ENCODE data around the gene ARHGEF9. TPM values are rescaled to one million over a fixed set of nuclear protein-coding genes. Genes with fewer than 3 reads are reported as not detected.

ARHGEF9 gene
- total and polyA plus RNA-seq, 5 experiments from 2014 or later: 6.7 to 32.9 (median 10.7) TPM

DNA sequence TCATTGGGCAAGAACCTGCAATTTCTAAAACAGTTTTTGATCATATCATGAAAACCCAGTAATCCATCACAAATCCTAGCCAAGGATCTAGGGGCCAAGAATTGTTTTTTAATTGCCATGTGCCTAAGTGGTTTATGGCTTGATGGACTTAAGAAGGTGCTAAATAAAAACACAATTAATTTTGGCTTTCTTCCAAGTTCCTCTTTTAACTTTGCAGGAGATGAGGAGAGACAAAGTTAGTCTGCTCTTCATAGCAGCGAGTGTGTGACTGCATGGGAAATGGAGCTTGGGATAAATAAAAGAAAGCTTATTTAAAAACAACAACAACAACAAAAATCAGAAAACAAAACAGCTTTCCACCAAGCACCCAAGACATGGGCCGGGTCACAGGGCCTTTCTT is 41.4 kb downstream of the ARHGEF9 start:
- no peaks in the 10 kb centered on the region for H3K27me3 Mint-ChIP-seq
- peaks cover 21 to 66% (median 64%) of the 10 kb centered on the region in 4 donors for H3K4me1 Mint-ChIP-seq
- H3K4me3 Mint-ChIP-seq: no peak overlapping the region
- peaks cover 0 to 7% (median 0%) of the 10 kb centered on the region in 3 donors for H3K36me3 Mint-ChIP-seq
- peak overlapping the region in 1 of 10 donors; percentile 65 for H3K27ac Mint-ChIP-seq
- DNase-seq (no peak), ATAC-seq (no peak)
- POLR2A ChIA-PET: no interaction called here
- no peaks in the 10 kb centered on the region for H3K9me3 Mint-ChIP-seq

DNA sequence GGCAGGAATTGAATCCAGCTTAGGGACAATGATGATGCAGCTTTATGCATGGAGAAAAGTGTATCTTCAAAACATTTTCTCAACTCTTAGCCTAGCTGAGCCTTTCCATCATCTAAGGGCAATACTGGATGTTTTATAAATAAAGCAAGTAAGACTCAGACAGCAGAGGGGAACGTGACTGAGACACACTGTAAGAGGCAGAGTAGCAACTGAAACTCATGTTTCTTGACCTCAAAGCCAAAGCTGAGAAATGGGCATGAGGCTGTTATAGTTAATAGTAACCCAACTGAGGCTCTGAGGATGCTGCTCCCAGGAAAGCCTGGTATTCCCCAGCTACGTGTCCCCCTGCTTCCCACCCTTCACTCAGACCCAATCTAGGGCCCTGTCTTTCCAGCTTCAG is 44.6 kb downstream of the ARHGEF9 start:
- no peak for ATAC-seq
- POLR2A ChIA-PET: interaction anchor here (1.3 kb wide), 1 partner anchor 15 kb away, joined by 4 read pairs; no protein-coding TSS in a partner anchor
- no peaks in the 10 kb centered on the region for H3K9me3 Mint-ChIP-seq
- peaks cover 0 to 7% (median 0%) of the 10 kb centered on the region in 3 donors for H3K36me3 Mint-ChIP-seq
- H3K4me3 Mint-ChIP-seq: no peak overlapping the region
- DNase-seq: no peak
- H3K27ac Mint-ChIP-seq: peak overlapping the region in 1 of 10 donors; percentile 53
- H3K4me1 Mint-ChIP-seq: peaks cover 9 to 46% (median 41%) of the 10 kb centered on the region in 4 donors
- H3K27me3 Mint-ChIP-seq: no peaks in the 10 kb centered on the region

DNA sequence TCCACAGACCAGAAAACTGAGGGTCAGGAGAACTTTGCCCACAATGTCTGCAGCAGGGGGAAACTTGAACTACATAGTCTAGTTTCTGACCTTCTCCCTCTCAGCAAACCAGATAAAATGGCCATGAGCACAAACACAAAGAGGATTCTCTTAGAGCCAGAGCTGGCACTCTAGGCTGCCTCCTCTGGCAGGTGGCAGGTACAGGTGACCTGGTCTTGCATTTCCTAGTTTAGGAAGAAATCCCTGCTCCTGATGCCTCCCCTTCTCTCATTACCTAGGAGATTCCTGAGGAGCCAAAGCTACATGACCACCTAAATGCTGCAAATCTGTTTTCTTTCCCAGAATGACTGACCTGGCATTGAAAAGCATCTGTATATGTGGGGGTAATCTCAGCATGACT is 45.1 kb downstream of the ARHGEF9 start:
- Mint-ChIP-seq H3K4me1 (peaks cover 9 to 42% (median 38%) of the 10 kb centered on the region in 4 donors), H3K9me3 (no peaks in the 10 kb centered on the region), H3K27me3 (no peaks in the 10 kb centered on the region), H3K27ac (peak overlapping the region in 1 of 10 donors; percentile 53), H3K4me3 (no peak overlapping the region), H3K36me3 (peaks cover 0 to 7% (median 0%) of the 10 kb centered on the region in 3 donors)
- ATAC-seq: no peak
- DNase-seq: no peak
- POLR2A ChIA-PET: interaction anchor here (1.3 kb wide), 1 partner anchor 15 kb away, joined by 4 read pairs; no protein-coding TSS in a partner anchor

DNA sequence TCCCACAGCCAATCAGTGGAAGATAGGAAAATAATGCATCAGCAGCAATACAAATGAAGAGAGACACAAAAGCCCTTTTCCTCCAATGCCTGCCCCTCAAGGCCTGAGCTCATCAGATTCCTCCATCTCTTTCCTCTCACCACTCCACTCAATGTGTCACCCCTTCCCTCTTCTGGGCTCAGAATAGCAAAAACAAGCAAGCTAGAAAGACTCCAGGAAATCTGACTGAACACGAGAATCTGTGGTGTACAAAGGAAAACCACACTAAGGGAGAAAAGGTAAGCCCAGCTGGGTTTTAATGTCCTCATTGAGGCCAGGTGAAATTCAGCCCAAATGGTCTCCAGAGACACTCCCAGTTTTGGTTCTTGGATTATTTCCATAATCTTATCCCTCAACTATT is 46.3 kb downstream of the ARHGEF9 start:
- H3K9me3 Mint-ChIP-seq: no peaks in the 10 kb centered on the region
- H3K27me3 Mint-ChIP-seq: no peaks in the 10 kb centered on the region
- peaks cover 9 to 30% (median 27%) of the 10 kb centered on the region in 4 donors for H3K4me1 Mint-ChIP-seq
- ATAC-seq (no peak), DNase-seq (no peak)
- peak overlapping the region in 4 of 10 donors; percentile 22 to 51 (median 44) for H3K27ac Mint-ChIP-seq
- POLR2A ChIA-PET: no interaction called here
- H3K4me3 Mint-ChIP-seq: peak overlapping the region in 1 of 10 donors; percentile 51
- peaks cover 0 to 7% (median 0%) of the 10 kb centered on the region in 3 donors for H3K36me3 Mint-ChIP-seq

DNA sequence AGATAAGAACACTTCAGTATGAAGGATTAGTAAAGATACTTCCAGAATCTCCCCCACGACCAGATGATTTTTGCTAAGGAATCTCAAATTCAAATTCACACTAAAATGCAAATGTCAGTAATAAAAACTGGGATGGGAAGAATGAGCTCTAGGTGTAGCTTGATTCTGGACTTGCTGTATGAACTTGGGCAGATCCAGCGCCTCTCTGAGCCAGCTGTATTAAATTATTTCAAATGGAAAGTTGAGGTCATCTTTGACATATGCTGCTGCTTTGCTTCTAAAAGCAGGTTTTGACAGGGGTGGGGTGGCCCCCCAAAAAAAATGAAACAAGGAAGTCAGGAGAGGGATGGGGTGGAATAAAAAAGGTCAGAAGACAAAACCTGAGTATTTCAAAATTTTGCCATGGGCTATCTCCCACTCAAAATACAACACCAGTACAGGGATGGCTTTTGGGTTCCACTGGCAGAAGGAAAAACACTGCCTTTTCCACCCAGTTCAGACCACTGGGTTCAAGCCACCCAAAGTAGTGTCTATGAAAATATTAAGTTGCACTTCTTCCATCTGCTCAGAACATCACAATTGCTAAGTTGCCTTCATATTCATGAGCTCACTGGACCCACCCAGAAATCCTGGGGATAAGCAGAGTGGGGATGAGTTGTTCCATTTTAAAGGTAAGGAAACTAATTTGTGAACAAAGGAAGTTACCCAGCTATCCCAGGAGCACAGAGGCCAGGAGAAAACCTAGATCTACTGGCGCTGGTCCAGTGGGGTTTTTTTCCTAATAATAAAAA is 47.7 kb downstream of the ARHGEF9 start:
- H3K27me3 Mint-ChIP-seq: no peaks in the 10 kb centered on the region
- POLR2A ChIA-PET: interaction anchor here (1.1 kb wide), 1 partner anchor 9 kb away, joined by 4 read pairs; no protein-coding TSS in a partner anchor
- H3K4me1 Mint-ChIP-seq: peaks cover 13 to 26% (median 19%) of the 10 kb centered on the region in 4 donors
- DNase-seq (no peak), ATAC-seq (no peak)
- peaks cover 0 to under 1% (median 0%) of the 10 kb centered on the region in 3 donors for H3K36me3 Mint-ChIP-seq
- no peak overlapping the region for H3K27ac Mint-ChIP-seq
- H3K4me3 Mint-ChIP-seq: no peak overlapping the region
- H3K9me3 Mint-ChIP-seq: no peaks in the 10 kb centered on the region

DNA sequence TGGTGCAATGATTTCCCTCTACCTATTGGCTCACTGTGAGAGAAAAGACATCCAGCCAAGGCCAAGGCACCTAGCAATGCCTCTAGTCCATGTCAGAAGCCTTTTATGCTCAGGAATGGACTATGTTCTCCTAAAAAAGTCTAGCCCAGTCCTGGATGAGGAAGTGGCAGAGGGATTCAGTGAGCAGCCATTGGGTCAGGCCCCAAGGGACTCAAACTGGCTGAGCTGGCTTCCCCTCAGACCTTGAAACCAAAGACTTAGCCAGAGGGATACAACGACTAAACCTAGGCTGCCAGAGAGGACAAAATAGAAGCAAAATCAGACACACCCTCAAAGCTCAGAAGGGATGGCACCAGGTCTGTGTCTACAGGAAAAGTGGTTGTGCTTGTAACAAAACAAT is 49.1 kb downstream of the ARHGEF9 start:
- H3K27me3 Mint-ChIP-seq: no peaks in the 10 kb centered on the region
- peaks cover 0 to 5% (median 0%) of the 10 kb centered on the region in 3 donors for H3K36me3 Mint-ChIP-seq
- no peak for DNase-seq
- no peak for ATAC-seq
- peaks cover 10 to 21% (median 12%) of the 10 kb centered on the region in 4 donors for H3K4me1 Mint-ChIP-seq
- no peaks in the 10 kb centered on the region for H3K9me3 Mint-ChIP-seq
- peak overlapping the region in 1 of 10 donors; percentile 25 for H3K27ac Mint-ChIP-seq
- H3K4me3 Mint-ChIP-seq: no peak overlapping the region
- POLR2A ChIA-PET: no interaction called here

DNA sequence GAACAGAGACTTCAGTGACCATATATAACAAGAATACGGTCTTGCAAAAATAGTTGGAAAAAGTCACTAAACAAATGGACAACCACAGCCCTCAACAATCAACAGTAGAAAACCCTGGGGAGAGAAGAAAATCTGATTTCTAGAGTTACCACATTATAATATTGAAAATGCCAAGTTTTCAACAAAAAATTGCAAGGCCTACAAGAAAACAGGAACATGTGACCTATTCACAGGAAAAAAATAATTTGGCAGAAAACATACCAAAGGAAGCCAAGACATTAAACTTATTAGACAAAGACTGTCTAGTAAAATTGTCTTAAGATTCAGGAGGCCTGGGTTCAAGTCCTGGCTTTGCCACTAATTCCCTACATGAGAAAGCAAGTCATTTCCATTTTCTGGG is 64.7 kb downstream of the ARHGEF9 start:
- Mint-ChIP-seq H3K4me1 (peaks cover 3 to 17% (median 7%) of the 10 kb centered on the region in 4 donors), H3K9me3 (no peaks in the 10 kb centered on the region), H3K4me3 (no peak overlapping the region), H3K27me3 (no peaks in the 10 kb centered on the region), H3K27ac (no peak overlapping the region), H3K36me3 (peaks cover 11 to 55% (median 30%) of the 10 kb centered on the region in 3 donors)
- DNase-seq (no peak), ATAC-seq (no peak)
- POLR2A ChIA-PET: no interaction called here

DNA sequence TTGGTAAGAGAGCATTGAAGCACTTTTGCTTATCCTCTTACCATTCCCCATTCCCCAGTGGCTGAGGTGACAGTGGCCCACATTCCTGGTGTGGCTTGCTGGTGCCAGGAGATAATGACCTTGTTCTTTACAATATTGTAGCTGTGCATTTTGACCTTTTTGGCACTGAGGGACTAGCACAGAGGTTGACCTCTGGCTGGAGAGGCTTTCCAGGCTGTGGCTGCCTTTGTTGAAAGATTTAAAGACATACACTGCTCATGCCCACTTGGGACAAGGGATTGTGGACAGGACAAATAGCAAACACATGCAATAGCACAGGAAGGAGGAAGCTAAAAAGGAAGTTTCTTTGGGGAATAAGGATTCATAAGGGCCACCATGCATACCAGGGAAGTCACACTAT is 65.4 kb downstream of the ARHGEF9 start:
- no peak overlapping the region for H3K27ac Mint-ChIP-seq
- POLR2A ChIA-PET: no interaction called here

DNA sequence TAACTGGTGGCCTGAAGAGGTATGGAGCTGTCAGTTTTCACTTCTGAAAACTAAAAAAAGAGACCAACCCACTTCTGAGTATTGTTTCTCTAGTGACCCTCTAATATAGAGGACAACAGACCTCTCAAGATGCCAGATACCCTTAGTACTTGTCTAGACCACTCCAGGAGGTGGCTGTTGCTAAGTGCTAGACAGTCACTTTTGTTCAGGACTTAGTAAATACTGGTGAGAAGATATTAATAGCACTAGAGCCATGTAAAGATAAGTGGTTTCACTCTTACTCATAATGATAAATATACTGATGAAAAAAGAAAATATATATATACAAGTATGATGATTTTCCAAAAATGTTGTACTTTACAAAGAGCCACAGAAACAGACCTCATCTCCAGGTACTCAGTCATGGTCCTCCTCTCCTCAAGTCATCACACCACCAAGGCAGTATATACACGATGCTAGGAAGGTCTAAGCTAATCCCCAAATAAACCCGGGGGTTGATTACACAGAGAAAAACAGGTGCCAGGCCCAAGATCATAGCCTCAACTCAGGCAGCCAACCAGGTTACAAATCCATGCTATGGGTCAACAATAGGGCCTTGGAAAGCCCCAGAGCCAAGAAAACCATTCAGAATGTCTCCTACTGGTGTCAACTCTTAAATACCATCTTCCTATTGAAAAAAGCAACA is 66.9 kb downstream of the ARHGEF9 start:
- Mint-ChIP-seq H3K36me3 (peaks cover 11 to 70% (median 31%) of the 10 kb centered on the region in 3 donors), H3K27ac (no peak overlapping the region)
- POLR2A ChIA-PET: no interaction called here

More for the DNA sequence above, 65.4 kb downstream of the ARHGEF9 start:
- Mint-ChIP-seq H3K36me3 (peaks cover 11 to 62% (median 30%) of the 10 kb centered on the region in 3 donors), H3K4me1 (peaks cover 3 to 17% (median 7%) of the 10 kb centered on the region in 4 donors), H3K27me3 (no peaks in the 10 kb centered on the region), H3K4me3 (no peak overlapping the region), H3K9me3 (no peaks in the 10 kb centered on the region)
- ATAC-seq (no peak), DNase-seq (no peak)

DNA sequence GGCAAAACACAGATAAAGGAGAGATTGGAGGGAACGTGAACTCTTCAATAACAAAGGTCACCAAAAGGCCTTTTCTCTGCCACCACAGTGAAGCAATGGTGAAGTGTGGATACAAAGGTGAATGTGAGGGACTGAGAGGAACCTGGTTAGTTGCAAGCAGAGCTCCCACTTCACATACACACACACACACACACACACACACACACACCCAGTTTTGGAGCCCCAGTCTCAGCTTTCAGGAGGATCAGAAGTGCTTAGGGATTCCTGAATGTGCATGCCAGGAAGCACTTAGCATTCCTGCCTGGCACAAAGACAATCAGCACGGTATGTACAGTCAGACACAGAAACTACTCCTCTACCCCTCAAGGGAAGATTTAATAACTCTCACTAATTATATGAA is 71.5 kb downstream of the ARHGEF9 start:
- Mint-ChIP-seq H3K9me3 (no peaks in the 10 kb centered on the region), H3K27me3 (no peaks in the 10 kb centered on the region), H3K4me1 (peaks cover 4 to 24% (median 11%) of the 10 kb centered on the region in 4 donors), H3K4me3 (no peak overlapping the region), H3K27ac (peak overlapping the region in 1 of 10 donors; percentile 65), H3K36me3 (peaks cover 4 to 69% (median 27%) of the 10 kb centered on the region in 3 donors)
- no peak for DNase-seq
- no peak for ATAC-seq
- POLR2A ChIA-PET: no interaction called here

More for the DNA sequence above, 66.9 kb downstream of the ARHGEF9 start:
- Mint-ChIP-seq H3K4me1 (peaks cover 0 to 12% (median 7%) of the 10 kb centered on the region in 4 donors), H3K27me3 (no peaks in the 10 kb centered on the region), H3K9me3 (no peaks in the 10 kb centered on the region), H3K4me3 (no peak overlapping the region)
- no peak for DNase-seq
- no peak for ATAC-seq

DNA sequence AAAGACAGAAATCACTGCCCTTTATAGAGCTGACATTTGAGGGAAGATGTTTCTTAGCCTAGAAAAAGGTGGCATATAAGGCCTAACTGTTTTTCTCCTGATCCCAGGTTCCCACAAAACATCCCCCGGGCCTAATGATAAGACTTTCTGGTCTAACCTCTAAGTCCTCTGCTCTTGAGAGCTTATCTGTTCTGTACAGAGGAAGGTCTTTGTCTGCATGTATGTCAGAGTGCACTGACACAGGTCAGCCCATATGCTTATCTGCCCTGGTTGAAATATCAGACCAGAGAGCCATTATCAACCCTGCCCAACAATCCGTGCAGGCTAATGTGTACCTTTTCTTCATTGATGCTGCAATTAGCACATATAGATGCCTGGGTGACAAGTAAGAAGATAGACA is 76.2 kb downstream of the ARHGEF9 start:
- Mint-ChIP-seq H3K36me3 (peaks cover 3 to 64% (median 24%) of the 10 kb centered on the region in 3 donors), H3K4me3 (no peak overlapping the region)

DNA sequence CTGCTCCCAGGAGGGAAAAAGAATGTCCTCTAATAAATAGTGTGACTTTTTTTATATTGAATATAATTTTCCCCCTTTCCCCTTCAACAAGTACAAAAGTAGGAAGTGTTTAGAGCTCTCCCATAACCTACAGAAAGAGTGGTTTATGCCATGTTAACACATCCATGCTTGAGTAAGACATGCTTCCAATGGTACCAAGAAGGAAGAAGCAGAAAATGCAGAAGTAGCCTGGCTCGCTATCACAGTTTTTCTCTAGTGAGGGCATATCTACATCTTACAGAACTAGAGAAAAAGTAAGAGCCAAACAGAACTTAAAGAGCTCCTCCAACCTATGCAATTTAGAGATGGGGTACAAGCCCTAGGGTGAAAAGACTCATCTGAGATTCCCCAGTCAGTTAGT is 82.5 kb downstream of the ARHGEF9 start:
- Mint-ChIP-seq H3K27me3 (no peaks in the 10 kb centered on the region), H3K36me3 (peaks cover 18 to 81% (median 52%) of the 10 kb centered on the region in 3 donors)

More for the DNA sequence above, 76.2 kb downstream of the ARHGEF9 start:
- Mint-ChIP-seq H3K27me3 (no peaks in the 10 kb centered on the region), H3K4me1 (peaks cover 8 to 28% (median 18%) of the 10 kb centered on the region in 4 donors), H3K9me3 (no peaks in the 10 kb centered on the region), H3K27ac (no peak overlapping the region)
- ATAC-seq (no peak), DNase-seq (no peak)
- POLR2A ChIA-PET: no interaction called here

More for the DNA sequence above, 82.5 kb downstream of the ARHGEF9 start:
- Mint-ChIP-seq H3K9me3 (peaks cover 0 to 8% (median 0%) of the 10 kb centered on the region in 9 donors), H3K4me3 (no peak overlapping the region), H3K27ac (no peak overlapping the region), H3K4me1 (peaks cover 2 to 9% (median 6%) of the 10 kb centered on the region in 4 donors)
- ATAC-seq (no peak), DNase-seq (no peak)
- POLR2A ChIA-PET: no interaction called here

Data from naive thymus-derived CD8-positive, alpha-beta T cell (primary cell).